GM21381 (cell line): ENCODE data around the gene COL18A1.
"Not testable (repeated sequence)": the region's sequence is repeated elsewhere in the genome, so short reads cannot be mapped to it uniquely, and the experiment has no call there.

Experiments used
- ATAC-seq: cut with Tn5 transposase; IDR thresholded peaks from one replicate; pipeline ENCODE4 v1.9.1; 2021; ENCODE audit warnings: mild to moderate bottlenecking, moderate library complexity; ENCODE audit not compliant: unreplicated experiment

COL18A1 gene

DNA sequence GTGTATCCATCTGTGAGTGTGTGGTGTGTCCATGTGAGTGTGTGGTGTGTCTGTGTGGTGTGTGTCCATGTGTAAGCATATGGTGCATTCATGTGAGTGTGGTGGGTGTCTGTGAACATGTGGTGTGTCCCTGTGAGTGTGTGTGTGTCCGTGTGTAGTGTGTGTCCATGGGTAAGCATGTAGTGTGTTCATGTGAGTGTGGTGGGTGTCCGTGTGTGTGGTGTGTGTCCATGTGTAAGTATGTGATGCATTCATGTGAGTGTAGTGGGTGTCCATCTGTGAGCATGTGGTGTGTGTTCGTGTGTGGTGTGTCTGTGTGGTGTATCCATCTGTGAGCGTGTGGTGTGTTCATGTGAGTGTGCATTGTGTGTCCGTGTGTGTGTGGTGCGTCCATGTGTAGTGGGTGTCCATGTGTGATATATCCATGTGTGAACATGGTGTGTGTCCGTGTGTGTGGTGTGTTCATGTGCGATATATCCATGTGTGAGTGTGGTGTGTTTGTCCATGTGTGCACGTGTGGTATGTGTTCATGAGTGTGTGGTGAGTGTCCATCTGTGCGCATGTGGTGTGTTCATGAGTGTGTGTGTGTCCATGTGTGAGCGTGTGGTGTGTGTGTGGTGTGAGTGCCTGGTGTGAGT lies 124.9 kb downstream of the COL18A1 start:
- ATAC-seq, result no peak

DNA sequence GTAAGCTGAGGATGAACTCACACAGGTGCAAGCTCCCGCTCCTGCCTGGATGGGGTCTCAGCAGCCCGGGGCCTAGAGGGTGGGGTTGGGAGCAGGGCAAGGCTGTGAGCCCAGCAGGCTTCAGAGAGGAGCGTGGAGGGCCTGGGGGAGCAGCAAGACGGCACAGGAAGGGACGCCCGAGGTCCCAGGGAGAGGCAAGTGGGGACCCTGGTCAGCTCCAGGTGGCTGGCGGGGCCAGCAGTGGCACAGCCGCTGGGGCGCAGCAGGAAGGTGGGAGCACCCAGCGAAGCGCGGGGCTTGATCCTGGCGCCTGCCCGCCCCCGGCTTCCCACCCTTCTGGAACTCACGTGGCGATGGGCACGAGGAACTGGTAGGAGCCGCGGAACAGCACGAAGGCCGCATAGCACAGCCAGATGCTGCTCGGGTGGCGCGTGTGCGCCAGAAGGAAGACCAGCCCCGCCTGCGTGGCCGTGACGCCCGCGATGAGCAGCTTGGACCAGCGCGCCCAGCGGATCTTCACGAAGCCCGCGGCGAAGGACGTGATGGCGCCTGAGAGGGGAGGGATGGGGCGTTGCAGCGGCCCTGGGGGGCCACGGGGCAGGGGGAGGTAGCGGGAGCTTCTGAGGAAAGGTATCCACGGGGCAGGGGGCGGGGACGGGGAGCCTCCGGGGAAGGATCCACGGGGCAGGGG lies 125.6 kb downstream of the COL18A1 start:
- no peak for ATAC-seq

- not testable (repeated sequence) for ATAC-seq
These were observed 126.1 kb downstream of the COL18A1 start for GRCh38 chr21:45531114-45531392.

DNA sequence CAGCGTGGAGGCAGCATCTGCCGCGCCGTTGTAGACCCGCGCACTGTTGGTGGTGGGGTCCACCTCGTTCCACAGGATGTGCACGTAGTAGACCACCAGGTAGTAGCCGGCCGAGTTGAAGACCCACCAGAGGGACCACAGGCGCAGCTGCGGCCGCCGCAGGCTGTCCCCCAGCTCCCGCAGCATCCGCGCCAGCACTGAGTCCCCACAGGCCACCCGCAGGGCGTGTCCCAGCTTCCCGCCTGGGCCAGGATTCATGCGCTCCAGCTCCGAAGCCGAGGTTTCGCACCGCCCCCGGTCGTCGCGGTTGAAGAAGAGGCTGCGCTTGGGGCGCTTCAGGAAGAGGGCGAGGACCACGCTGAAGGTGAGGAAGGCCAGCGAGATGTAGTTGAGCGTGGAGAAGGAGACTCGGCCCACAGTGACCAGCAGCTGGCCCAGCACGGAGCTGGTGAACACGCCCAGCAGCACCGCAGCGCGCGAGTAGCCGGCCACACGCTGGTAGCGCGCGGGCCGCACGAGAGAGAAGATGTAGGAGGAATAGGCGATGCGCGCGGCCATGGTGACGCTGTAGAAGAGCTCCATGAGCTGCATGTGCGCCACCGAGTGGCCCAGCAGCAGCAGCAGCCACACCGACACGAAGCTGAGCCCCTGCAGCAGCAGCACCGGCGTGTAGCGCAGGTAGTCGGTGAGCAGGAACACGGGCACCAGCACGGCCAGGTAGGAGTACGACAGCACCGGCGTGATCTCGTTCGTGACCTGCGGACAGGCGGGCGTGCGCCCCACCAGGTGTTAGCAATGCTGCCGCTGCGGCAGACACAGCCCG lies 126.6 kb downstream of the COL18A1 start:
- ATAC-seq, result no peak

GRCh38 chr21:45532826-45533360 lies 127.9 kb downstream of the COL18A1 start:
- ATAC-seq, result no peak

- no peak for ATAC-seq
These were observed 128.4 kb downstream of the COL18A1 start for GRCh38 chr21:45533361-45533845.

DNA sequence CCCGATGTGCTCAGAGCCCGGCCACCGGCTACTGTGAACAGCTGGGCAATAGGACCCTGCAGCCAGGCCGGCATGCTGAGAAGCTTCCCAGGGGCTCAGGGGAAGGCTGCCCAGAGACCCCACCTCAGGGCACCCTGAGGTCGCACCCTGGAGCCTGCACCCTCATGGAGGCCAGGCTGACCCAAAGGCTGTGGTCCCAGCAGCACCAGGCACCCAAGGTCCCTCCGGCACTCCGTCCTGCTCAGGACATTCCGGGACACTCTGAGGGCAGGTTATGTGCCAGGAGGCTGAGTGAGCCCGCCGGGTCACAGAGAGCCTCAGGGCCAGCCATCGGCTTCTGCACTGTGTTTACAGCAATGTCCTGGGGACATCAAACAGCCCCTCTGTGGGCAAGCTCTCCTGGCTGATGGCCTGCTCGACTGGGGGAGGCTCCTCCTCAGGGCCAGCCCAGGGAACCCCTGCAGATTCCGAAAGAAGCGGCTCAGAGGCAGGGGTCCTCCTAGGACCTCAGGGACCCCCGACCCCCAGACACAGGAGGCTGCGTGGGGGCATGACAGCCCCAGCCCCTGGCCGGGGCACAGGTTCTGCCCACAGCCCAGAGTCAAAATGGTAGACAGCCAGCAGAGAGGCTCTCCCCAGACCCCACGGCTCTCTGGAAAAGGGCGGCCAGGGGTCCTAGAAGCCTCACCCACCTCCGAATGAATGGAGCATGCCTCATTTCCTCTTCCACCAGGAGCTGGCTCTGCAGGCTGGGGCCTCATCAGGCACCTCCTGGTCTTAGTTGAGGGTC lies 129.1 kb downstream of the COL18A1 start:
- ATAC-seq, result no peak

- no peak for ATAC-seq
These were observed 129.8 kb downstream of the COL18A1 start for GRCh38 chr21:45534636-45535331.

- no peak for ATAC-seq
These were observed 130.5 kb downstream of the COL18A1 start for GRCh38 chr21:45535341-45536081.

DNA sequence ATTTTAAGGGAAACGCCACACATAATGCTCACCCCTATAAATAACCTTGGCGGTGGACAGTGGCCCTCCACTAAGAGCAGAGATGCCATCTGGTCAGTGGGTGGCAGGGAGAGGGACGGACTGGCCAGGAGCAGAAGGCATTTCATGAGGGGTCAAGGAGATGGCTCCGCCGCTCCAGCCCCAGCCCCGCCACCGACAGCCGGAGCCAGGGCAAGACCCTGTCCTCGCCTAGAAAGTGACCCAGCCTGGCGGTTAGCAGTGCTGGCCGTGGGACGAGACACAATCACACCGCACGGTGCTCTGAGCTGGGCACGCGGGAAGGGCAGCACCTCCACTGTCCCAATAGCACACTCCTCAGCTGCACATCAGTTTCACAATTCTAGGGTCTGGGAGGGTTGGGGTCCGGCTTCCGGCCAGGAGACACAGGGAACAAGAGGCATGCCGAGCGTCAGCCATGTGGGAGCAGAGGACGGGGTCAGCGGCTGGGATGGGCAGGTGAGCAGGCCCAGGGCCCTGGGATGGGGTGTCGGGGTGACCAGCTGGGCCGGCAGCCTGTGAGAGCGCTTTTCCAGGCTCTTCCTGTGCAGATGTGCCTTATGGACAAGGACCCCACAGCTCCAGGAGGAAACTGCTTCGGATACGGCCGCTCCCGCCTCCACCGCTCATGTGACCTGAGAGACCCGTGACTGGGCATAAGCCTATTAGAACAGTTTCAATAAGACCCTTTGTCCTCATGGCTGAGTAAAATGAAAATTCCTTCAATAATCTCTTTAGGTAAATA lies 131.5 kb downstream of the COL18A1 start:
- ATAC-seq, result no peak

- no peak for ATAC-seq
These were observed 132.3 kb downstream of the COL18A1 start for GRCh38 chr21:45537111-45537745.

DNA sequence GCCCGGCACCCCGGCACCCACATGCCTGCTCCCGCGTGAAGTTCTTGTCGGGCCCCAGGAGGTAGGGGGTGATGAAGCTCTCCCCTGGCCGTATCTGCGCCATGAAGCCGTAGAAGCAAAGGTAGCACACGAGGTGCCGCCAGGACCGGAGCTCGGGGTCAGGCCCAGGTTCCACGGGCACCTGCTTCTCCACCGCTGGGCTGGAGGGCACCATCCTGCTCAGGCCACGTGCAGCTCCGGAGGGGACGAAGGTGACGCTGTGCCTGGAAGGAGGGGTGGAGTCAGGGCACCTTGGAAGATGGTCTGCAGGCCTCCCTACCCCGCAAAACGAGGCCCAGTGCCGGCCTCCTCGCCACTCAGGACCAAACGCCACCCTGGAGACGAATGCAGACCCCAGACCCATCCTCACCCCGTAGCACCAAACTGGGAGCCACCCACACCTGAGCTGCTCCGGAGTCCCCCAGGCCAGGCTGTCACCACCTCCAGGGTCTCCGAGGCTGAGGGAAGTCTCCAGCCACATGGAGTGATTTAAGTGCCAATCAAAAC lies 132.9 kb downstream of the COL18A1 start:
- ATAC-seq, result no peak

GRCh38 chr21:45538381-45539045 lies 133.5 kb downstream of the COL18A1 start:
- ATAC-seq, result no peak

DNA sequence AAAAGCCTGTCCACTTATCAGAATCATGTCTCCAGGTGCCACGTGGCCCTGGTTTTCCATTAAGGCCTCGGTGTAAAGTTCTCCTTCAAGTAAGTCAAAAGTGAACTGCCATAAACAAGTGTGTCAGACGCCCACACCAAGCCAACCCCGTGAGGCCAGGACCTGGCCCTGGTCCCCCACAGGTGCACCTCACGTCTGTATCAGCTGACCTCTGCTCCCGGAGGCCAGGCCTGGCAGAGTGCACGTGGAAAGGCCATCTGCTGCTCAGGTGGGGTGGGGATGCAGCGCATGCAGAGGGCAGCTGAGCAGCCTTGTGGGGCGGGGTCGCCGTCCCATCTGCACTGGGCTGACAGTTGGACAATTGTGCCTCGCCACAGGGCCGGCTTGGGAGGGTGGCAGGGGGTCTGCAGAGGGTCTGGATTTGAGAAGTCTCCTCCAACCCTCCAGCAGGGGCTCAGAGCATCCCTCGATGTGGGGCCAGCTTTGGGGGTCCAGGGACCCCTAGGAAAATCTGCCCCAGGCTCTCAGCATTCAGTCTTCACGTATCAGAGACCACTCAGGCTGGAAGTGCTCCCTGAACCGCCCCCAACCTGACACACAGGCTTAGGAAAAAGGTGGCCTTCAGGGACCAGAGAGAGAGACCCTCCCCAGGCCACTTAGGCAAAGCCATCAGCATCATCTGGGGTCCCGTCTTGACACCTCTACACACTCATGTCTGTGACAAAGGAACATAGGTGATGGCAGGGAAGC lies 134.3 kb downstream of the COL18A1 start:
- ATAC-seq, result no peak

GRCh38 chr21:45539796-45540600 lies 135.0 kb downstream of the COL18A1 start:
- ATAC-seq, result no peak

- ATAC-seq, result no peak
These were observed 135.6 kb downstream of the COL18A1 start for GRCh38 chr21:45540601-45540970.
